Smooth muscle cell of the umbilical artery (primary cell): ENCODE measurements around the gene FGB. TPM values are rescaled to one million over a fixed set of nuclear protein-coding genes. Genes with fewer than 3 reads are reported as not detected.

Experiments
- total RNA-seq: library from RNA; depleted of rRNA; stranded (reverse); fragments of >200 nt; gene quantifications from 2 replicates; pipeline ENCODE4 v1.2.3, GENCODE V29; 2014

The FGB gene
- total RNA-seq = not detected in 2 replicates

DNA sequence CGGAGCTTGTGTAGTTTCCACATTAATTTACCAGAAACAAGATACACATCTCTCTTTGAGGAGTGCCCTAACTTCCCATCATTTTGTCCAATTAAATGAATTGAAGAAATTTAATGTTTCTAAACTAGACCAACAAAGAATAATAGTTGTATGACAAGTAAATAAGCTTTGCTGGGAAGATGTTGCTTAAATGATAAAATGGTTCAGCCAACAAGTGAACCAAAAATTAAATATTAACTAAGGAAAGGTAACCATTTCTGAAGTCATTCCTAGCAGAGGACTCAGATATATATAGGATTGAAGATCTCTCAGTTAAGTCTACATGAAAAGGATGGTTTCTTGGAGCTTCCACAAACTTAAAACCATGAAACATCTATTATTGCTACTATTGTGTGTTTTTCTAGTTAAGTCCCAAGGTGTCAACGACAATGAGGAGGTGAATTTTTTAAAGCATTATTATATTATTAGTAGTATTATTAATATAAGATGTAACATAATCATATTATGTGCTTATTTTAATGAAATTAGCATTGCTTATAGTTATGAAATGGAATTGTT lies at the start of gene FGB:
FGB (plus strand) TSS at position 315 of the 558 bp plus-strand sequence; CDS start at position 323, 8 bp downstream.

DNA sequence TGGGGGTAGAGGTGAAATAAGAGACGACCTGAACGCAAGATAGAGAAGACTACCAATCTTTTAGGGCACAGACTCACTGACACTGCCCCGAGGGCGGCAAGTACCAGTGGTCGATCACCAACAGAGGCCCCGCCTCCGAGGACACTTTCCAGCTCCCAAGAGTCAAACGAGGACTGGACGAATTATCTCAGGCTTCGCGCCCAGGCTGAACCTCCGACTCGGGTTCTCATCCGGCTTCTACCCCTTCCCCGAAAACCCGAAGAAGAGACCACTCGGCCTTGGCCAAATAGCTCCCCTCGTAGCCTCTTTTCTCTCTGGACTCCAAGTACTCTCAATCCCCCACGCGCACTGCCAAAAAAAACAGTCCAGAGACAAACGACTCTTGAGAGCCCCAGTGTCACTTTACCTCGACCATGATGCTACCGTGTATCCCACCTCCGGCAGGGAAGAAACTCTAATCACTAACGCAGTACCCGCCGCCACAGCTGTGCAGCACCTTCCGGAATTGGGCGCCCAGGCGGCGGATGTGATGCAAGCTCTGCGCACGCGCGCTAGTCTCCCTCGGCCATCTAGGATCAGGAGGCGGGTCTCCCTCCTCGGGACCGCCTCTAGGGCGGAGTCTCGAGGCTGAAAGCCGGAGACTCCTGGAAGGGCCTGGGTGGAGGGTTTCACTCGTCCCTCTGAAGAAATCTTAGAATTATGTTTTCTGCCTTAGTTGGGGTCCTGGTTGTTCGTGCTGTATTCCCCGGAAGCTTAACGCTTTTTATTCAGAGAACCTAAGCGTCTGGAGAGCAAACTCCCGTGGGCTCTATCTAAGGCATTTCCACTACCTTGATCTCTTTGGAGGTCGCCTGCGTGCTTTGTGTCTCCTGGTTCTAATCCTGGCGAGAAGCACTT lies 12.7 kb upstream of the FGB start, which contains the start of gene PLRG1:
PLRG1 (minus strand) TSS at position 507 of the 897 bp plus-strand sequence; CDS start at position 415, 92 bp downstream.

DNA sequence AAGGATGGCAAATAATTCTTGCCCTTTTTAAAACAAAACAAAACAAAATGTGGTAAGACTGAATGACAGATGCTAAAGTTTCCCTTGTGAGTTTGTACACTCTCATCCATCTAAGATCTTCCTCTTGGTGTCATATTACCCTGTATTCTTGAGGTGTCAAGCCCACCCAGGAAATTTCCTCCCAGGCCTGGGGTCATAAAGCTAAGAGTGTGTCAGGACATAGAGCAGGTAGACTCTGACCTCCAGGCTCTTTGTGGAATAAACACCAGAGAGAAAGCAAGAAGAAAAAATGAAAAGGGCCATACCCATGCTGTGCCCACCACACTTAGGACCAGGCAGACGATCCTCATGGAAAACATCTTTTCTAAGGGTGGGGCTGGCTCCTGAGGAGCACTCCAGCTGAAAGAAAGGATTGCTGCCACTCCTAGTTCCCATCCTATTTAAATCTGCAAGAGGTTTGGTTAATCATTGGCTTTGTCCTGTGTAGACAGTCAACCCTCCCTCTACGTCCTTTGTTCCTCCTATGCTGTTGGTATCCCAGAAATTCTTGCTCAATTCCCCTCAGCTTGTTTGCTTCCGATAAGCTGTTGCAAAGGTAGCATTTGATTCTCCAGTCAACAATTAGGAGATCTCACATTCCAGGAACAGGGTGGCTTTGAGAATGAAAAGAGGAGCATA lies 27.7 kb downstream of the FGB start, which contains the start of gene FGA:
FGA (minus strand) TSS at position 414 of the 678 bp plus-strand sequence; CDS start at position 359, 55 bp downstream.

DNA sequence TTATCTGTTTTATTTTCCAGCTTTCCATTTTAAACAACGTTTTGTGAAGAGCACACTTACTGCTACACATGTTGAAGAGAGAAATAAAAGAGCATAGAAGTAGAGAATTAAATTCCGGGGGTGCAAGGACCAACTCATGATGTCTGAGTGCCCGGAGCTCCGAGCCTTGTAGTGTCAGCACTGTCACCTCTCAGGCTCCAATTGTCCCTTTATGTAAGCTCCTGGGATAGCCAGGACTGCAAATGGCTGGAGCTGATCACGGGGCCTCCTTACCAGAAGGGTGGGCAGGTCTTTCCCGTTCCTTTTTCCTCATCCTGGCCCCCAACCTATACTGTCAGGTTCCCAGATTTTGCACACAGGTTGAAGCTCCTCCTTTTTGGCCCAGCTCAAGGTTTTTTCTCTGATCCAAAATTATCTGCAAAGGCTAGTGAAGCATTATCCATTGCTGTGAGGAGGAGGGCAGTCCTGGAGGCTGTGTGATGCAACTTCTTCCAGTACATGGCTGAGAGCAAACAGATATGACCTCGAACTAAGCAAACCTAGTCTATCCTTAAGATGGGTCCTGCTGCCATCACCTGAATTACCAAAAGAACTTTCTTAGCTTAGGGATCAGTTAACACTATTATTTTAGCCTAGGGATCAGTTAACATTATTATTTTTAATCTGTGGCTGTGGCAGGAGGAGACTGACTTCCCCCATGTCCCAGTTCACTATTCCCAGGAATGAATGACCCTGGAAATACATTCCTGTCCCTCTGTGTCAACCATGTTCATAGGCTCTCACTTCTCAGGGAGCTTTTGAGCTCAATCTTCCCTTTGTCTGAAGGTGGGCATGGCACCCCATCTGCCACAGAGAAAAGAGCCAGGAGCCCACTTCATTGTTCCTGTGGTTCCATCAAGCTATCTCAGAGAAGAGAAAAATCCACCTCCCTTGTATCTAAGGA lies 49.9 kb downstream of the FGB start, which contains the start of gene FGG:
FGG (minus strand) TSS at position 185 of the 943 bp plus-strand sequence; CDS start at position 138, 47 bp downstream.

Other genes starting within 250 kb of the FGB start
- gene DCHS2, start 71.2 kb upstream of the FGB start, total RNA-seq = under 0.01 TPM in 1 of 2 replicates, not detected in the other
- gene PLRG1, start 12.6 kb upstream of the FGB start, total RNA-seq = 77.2 and 114 TPM in 2 replicates
- gene FGA, start 27.7 kb downstream of the FGB start, total RNA-seq = not detected in 2 replicates
- not detected in 2 replicates for gene FGG, start 49.6 kb downstream of the FGB start, total RNA-seq
- not detected in 2 replicates for gene LRAT, start 181.0 kb downstream of the FGB start, total RNA-seq
- gene RBM46, start 218.3 kb downstream of the FGB start, total RNA-seq = not detected in 2 replicates